Measurements from ENCODE around the gene PGLYRP2.

DNA sequence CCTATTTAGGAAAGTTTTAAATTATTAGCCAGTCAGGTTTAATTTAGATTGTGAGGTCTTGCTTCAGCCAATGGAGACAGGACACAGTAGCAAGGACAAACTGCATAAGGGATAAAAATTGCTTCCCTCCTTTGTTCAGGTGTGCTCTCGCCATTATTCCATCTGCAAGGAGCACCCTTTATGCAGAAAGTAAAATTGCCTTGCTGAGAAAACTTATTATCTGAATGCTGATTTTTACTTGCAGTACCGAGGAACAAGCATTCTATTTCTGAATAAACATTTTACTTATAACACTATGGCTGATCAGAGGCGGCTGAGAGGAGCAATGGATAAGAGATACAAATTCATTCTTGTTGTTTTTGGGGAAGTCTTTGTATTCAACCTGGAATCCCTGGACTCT, 37.1 kb upstream of the PGLYRP2 start:
- TF ChIP-seq, protein P1, sequence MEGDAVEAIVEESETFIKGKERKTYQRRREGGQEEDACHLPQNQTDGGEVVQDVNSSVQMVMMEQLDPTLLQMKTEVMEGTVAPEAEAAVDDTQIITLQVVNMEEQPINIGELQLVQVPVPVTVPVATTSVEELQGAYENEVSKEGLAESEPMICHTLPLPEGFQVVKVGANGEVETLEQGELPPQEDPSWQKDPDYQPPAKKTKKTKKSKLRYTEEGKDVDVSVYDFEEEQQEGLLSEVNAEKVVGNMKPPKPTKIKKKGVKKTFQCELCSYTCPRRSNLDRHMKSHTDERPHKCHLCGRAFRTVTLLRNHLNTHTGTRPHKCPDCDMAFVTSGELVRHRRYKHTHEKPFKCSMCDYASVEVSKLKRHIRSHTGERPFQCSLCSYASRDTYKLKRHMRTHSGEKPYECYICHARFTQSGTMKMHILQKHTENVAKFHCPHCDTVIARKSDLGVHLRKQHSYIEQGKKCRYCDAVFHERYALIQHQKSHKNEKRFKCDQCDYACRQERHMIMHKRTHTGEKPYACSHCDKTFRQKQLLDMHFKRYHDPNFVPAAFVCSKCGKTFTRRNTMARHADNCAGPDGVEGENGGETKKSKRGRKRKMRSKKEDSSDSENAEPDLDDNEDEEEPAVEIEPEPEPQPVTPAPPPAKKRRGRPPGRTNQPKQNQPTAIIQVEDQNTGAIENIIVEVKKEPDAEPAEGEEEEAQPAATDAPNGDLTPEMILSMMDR (IDR thresholded peaks at IDR 0.05; ENCODE audit: insufficient read depth, low read depth, low read length): no peak
- TF ChIP-seq EZH2 (IDR thresholded peaks at IDR 0.05; ENCODE audit: insufficient read depth, low read length): no peak
